AG04450 (cell line): ENCODE results near the gene MAPK8IP3. TPM values are rescaled to one million over a fixed set of nuclear protein-coding genes. Genes with fewer than 3 reads are reported as not detected.

ENCODE experiments used
- CTCF ChIA-PET: fragments of 300-600, 350-600 bp; formaldehyde crosslinking; extraction: SDS; loops from one replicate; lab custom pipeline; 2022; ENCODE audit warnings: antibody characterized with exemption, inconsistent platforms; lab: Charles Lee
- POLR2A ChIA-PET: fragments of 350-600 bp; formaldehyde crosslinking; extraction: SDS; loops from one replicate; lab custom pipeline; 2021; ENCODE audit warnings: antibody characterized with exemption, inconsistent platforms; lab: Yijun Ruan, JAX
- DNase-seq: peaks from one replicate; pipeline ENCODE4 v3.0.0-alpha.2; 2011; ENCODE audit warnings: low read depth, low spot score
- H3K27ac ChIP-seq: one replicate; pipeline ENCODE4 v1.5.1; 2012; ENCODE audit warnings: low read depth, low read length, control low read depth
- H3K27me3 ChIP-seq: one replicate; pipeline ENCODE4 v1.6.0; 2012; ENCODE audit warnings: low read length; ENCODE audit not compliant: control insufficient read depth, insufficient read depth
- H3K4me3 ChIP-seq: 2 replicates; pipeline ENCODE4 v1.5.1; 2011; ENCODE audit warnings: mild to moderate bottlenecking, low read depth, low read length, control low read depth
- H3K9me3 ChIP-seq: 2 replicates; pipeline ENCODE4 v1.5.1; 2012; ENCODE audit warnings: low read length; ENCODE audit not compliant: control insufficient read depth, insufficient read depth
- CTCF ChIP-seq: IDR thresholded peaks from 2 replicates; pipeline ENCODE4 v1.5.1; 2011; ENCODE audit warnings: low read depth, low read length, control low read depth, inconsistent platforms
- polyA plus RNA-seq: library from polyadenylated mRNA; depleted of rRNA; stranded (reverse); fragments of >200 nt; gene quantifications from 2 replicates; pipeline ENCODE4 v1.2.3, GENCODE V29; 2011; rRNA removed
- small RNA-seq: library from RNA; depleted of rRNA; stranded (forward); fragments of <200 nt; gene quantifications from one replicate; pipeline ENCODE3, GENCODE V24; 2012; ENCODE audit warnings: low read depth; ENCODE audit not compliant: insufficient read length

Gene MAPK8IP3
- polyA plus RNA-seq, 1 experiment = 11.8 TPM

- H3K4me3 ChIP-seq = no peak overlapping the region
- H3K27me3 ChIP-seq = no peaks in the 10 kb centered on the region
- TF ChIP-seq CTCF = no peak
- ChIA-PET POLR2A (no interaction called here), CTCF (no interaction called here)
- H3K9me3 ChIP-seq = no peaks in the 10 kb centered on the region; the same call in 1 of the 2 replicates
- no peak for DNase-seq
- H3K27ac ChIP-seq = no peak overlapping the region
These were observed 113.0 kb downstream of the MAPK8IP3 start for GRCh38 chr16:1818873-1819525.

DNA sequence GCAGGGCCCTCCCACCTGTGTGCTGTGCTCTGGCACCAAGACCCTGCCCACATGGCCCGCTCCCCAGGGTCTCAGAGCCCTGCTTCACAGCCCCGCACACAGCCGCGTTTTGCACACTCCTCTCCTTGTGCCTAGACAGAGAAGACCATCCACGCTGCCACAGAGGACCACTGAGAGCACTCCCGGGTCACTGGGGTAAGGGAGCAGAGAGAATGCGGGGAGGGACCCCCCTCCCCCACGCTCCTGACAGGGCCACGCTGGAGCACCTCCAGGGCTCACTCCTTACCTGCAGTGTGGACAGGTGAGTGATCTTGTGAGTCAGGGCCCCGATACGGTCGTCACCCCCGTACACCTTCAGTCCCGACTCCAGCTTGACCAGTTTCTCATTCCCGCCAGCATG is 113.6 kb downstream of the MAPK8IP3 start:
- H3K9me3 ChIP-seq = no peaks in the 10 kb centered on the region; the same call in 1 of the 2 replicates
- H3K27ac ChIP-seq = no peak overlapping the region
- DNase-seq = no peak
- POLR2A ChIA-PET = no interaction called here
- TF ChIP-seq CTCF = no peak
- H3K27me3 ChIP-seq = no peaks in the 10 kb centered on the region
- CTCF ChIA-PET = no interaction called here
- H3K4me3 ChIP-seq = no peak overlapping the region

Small RNA genes lying within 50 kb of the gene (small RNA-seq; reads per million reads assigned to genes)
- 2.2 reads per million for gene MIR3177

Other genes starting within 250 kb of the MAPK8IP3 start
- gene CLCN7, start 231.2 kb upstream of the MAPK8IP3 start, polyA plus RNA-seq = 15.7 and 19.1 TPM in 2 replicates
- not detected in 2 replicates for gene PTX4, start 217.3 kb upstream of the MAPK8IP3 start, polyA plus RNA-seq
- 6.2 and 7.4 TPM in 2 replicates for gene TELO2, start 212.8 kb upstream of the MAPK8IP3 start, polyA plus RNA-seq
- 6.2 and 8.4 TPM in 2 replicates for gene TMEM204, start 172.5 kb upstream of the MAPK8IP3 start, polyA plus RNA-seq
- gene IFT140, start 94.1 kb upstream of the MAPK8IP3 start, polyA plus RNA-seq = 6.4 and 8.3 TPM in 2 replicates
- gene CRAMP1, start 93.8 kb upstream of the MAPK8IP3 start, polyA plus RNA-seq = 7.8 TPM in 2 replicates
- 39.2 and 41.2 TPM in 2 replicates for gene JPT2, start 27.9 kb upstream of the MAPK8IP3 start, polyA plus RNA-seq
- 15.6 and 25.5 TPM in 2 replicates for gene NME3, start 65.3 kb downstream of the MAPK8IP3 start, polyA plus RNA-seq
- 2.4 and 3.1 TPM in 2 replicates for gene EME2, start 66.6 kb downstream of the MAPK8IP3 start, polyA plus RNA-seq
- 55.8 and 62.2 TPM in 2 replicates for gene MRPS34, start 66.9 kb downstream of the MAPK8IP3 start, polyA plus RNA-seq
- gene SPSB3, start 76.4 kb downstream of the MAPK8IP3 start, polyA plus RNA-seq = 11.0 and 13.3 TPM in 2 replicates
- gene NUBP2, start 76.8 kb downstream of the MAPK8IP3 start, polyA plus RNA-seq = 20.0 and 29.2 TPM in 2 replicates
- gene IGFALS, start 87.5 kb downstream of the MAPK8IP3 start, polyA plus RNA-seq = not detected in 2 replicates
- gene HAGH, start 120.6 kb downstream of the MAPK8IP3 start, polyA plus RNA-seq = 11.8 and 16.2 TPM in 2 replicates
- 35.2 and 45.4 TPM in 2 replicates for gene FAHD1, start 121.0 kb downstream of the MAPK8IP3 start, polyA plus RNA-seq
- 0.04 TPM in 1 of 2 replicates, not detected in the other for gene MEIOB, start 166.0 kb downstream of the MAPK8IP3 start, polyA plus RNA-seq
- gene HS3ST6, start 212.2 kb downstream of the MAPK8IP3 start, polyA plus RNA-seq = not detected in 2 replicates
- gene MSRB1, start 237.0 kb downstream of the MAPK8IP3 start, polyA plus RNA-seq = 23.1 and 32.6 TPM in 2 replicates
- gene RPL3L, start 248.5 kb downstream of the MAPK8IP3 start, polyA plus RNA-seq = not detected in 2 replicates